Measurements from ENCODE around the gene SRR.

DNA sequence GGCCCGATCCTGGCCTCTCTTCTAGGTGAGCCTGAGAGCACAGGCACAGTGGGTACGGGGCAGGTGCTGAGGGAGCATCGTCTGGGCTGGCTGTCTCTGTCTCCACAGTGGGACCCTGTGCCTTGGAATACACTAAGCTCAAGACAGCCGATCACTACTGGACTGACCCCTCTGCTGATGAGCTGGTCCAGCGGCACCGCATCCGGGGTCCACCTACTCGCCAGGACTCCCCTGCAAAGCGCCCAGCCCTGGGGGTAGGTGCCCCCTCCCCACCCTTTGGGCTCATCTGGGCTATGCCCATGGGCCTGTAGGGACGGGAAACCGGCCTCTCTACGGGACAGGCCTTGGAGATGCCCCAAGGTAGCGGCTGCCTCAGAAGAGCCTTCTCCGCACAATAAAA lies 59.1 kb downstream of the SRR start:
- TF ChIP-seq NCOA1 (IDR thresholded peaks at IDR 0.05; ENCODE audit: low read depth), result no peak
- TF ChIP-seq CHCHD3 (CRISPR knock-in tag; IDR thresholded peaks at IDR 0.05), result no peak
- TF ChIP-seq ZNF707 (CRISPR knock-in tag; conservative IDR thresholded peaks at IDR 0.05), result no peak
- TF ChIP-seq, protein P1, sequence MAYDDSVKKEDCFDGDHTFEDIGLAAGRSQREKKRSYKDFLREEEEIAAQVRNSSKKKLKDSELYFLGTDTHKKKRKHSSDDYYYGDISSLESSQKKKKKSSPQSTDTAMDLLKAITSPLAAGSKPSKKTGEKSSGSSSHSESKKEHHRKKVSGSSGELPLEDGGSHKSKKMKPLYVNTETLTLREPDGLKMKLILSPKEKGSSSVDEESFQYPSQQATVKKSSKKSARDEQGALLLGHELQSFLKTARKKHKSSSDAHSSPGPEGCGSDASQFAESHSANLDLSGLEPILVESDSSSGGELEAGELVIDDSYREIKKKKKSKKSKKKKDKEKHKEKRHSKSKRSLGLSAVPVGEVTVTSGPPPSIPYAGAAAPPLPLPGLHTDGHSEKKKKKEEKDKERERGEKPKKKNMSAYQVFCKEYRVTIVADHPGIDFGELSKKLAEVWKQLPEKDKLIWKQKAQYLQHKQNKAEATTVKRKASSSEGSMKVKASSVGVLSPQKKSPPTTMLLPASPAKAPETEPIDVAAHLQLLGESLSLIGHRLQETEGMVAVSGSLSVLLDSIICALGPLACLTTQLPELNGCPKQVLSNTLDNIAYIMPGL (CRISPR knock-in tag; IDR thresholded peaks at IDR 0.05), result no peak
